Cardiac muscle cell (in vitro differentiated cells and primary cell): ENCODE results near the gene MPP3. TPM values are rescaled to one million over a fixed set of nuclear protein-coding genes. Genes with fewer than 3 reads are reported as not detected.

ENCODE experiments used
- DNase-seq, 2 donors: peaks; one replicate each; pipeline versions ENCODE4 v3.0.0 to v3.0.0-alpha.2; 2010 to 2017; ENCODE audit warnings: low read depth in 1 of 2, low spot score in 1 of 2
- H3K27ac ChIP-seq: fragments of 200-600 bp; sonication (generic); 2 replicates; pipeline ENCODE4 v1.5.1; 2016
- H3K27me3 ChIP-seq: fragments of 200-600 bp; sonication (generic); 2 replicates; pipeline ENCODE4 v1.6.0; 2016; ENCODE audit warnings: control low read depth
- H3K36me3 ChIP-seq: fragments of 200-600 bp; sonication (generic); 2 replicates; pipeline ENCODE4 v1.5.1; 2016; ENCODE audit warnings: control low read depth
- H3K4me1 ChIP-seq: fragments of 200-600 bp; sonication (generic); 2 replicates; pipeline ENCODE4 v1.8.1; 2017; ENCODE audit warnings: low read depth, mild to moderate bottlenecking, mixed run types
- H3K4me3 ChIP-seq: fragments of 200-600 bp; sonication (generic); 2 replicates; pipeline ENCODE4 v1.5.1; 2016; ENCODE audit warnings: mild to moderate bottlenecking
- H3K9me3 ChIP-seq: fragments of 200-600 bp; sonication (generic); 2 replicates; pipeline ENCODE4 v1.5.1; 2017; ENCODE audit warnings: low read depth, mild to moderate bottlenecking, control low read depth
- CTCF ChIP-seq: IDR thresholded peaks from 2 replicates; pipeline ENCODE4 v1.5.1; 2012; ENCODE audit warnings: low read depth, mild to moderate bottlenecking, low read length
- polyA plus RNA-seq: library from polyadenylated mRNA; unstranded; fragments of >200 nt; fragmentation: Nextera tagmentation; extraction: Ambion mirVana; gene quantifications from 2 replicates; pipeline ENCODE4 v1.2.1, GENCODE V29; 2016
- total RNA-seq: library from RNA; depleted of rRNA; stranded (reverse); fragments of >200 nt; gene quantifications from 2 replicates; pipeline ENCODE4 v1.2.3, GENCODE V29; 2016

The MPP3 gene
- total and polyA plus RNA-seq, 2 experiments from 2014 or later, result 5.3 to 7.6 TPM

- Histone ChIP-seq H3K4me3 (no peak overlapping the region), H3K27me3 (no peaks in the 10 kb centered on the region), H3K36me3 (peaks cover 23% of the 10 kb centered on the region), H3K27ac (no peak overlapping the region), H3K4me1 (no peaks in the 10 kb centered on the region), H3K9me3 (no peaks in the 10 kb centered on the region)
- no peak for DNase-seq
- no peak for TF ChIP-seq CTCF
These were observed 63.1 kb downstream of the MPP3 start for GRCh38 chr17:43769859-43770258.

- Histone ChIP-seq H3K27ac (no peak overlapping the region), H3K9me3 (no peaks in the 10 kb centered on the region), H3K27me3 (no peaks in the 10 kb centered on the region), H3K36me3 (peaks cover 23% of the 10 kb centered on the region), H3K4me1 (no peaks in the 10 kb centered on the region), H3K4me3 (no peak overlapping the region)
- TF ChIP-seq CTCF, result no peak
- DNase-seq, result no peak
These were observed 63.5 kb downstream of the MPP3 start for GRCh38 chr17:43769426-43769825.

- Histone ChIP-seq H3K4me3 (no peak overlapping the region), H3K27ac (no peak overlapping the region), H3K4me1 (no peaks in the 10 kb centered on the region), H3K36me3 (peaks cover 23% of the 10 kb centered on the region), H3K9me3 (no peaks in the 10 kb centered on the region), H3K27me3 (no peaks in the 10 kb centered on the region)
- no peak for TF ChIP-seq CTCF
- DNase-seq, result no peak
These were observed 64.0 kb downstream of the MPP3 start for GRCh38 chr17:43768943-43769342.

GRCh38 chr17:43768382-43768781, 64.6 kb downstream of the MPP3 start:
- H3K9me3 ChIP-seq, result no peaks in the 10 kb centered on the region
- no peak for DNase-seq
- H3K27ac ChIP-seq, result no peak overlapping the region
- H3K27me3 ChIP-seq, result no peaks in the 10 kb centered on the region
- H3K4me1 ChIP-seq, result no peaks in the 10 kb centered on the region
- H3K36me3 ChIP-seq, result peaks cover 19% of the 10 kb centered on the region
- H3K4me3 ChIP-seq, result no peak overlapping the region
- TF ChIP-seq CTCF, result no peak

GRCh38 chr17:43767713-43768059, 65.3 kb downstream of the MPP3 start:
- H3K4me1 ChIP-seq, result no peaks in the 10 kb centered on the region
- H3K27me3 ChIP-seq, result no peaks in the 10 kb centered on the region
- H3K27ac ChIP-seq, result no peak overlapping the region
- no peak for DNase-seq
- peaks cover 13% of the 10 kb centered on the region for H3K36me3 ChIP-seq
- no peak overlapping the region for H3K4me3 ChIP-seq
- no peaks in the 10 kb centered on the region for H3K9me3 ChIP-seq
- TF ChIP-seq CTCF, result no peak
